NOMO-1 (cell line): ENCODE data around the gene HOMER2.
A peak's percentile ranks its signal among the peaks of the same experiment; 100 is the strongest.
"Not testable (repeated sequence)": the region's sequence is repeated elsewhere in the genome, so short reads cannot be mapped to it uniquely, and the experiment has no call there.

Source experiments
- DNase-seq, 2 experiments: peaks; one replicate each; lab custom pipeline; 2025; ENCODE audit not compliant: unreplicated experiment in 2 of 2; lab: John Stamatoyannopoulos, UW

The HOMER2 gene

DNA sequence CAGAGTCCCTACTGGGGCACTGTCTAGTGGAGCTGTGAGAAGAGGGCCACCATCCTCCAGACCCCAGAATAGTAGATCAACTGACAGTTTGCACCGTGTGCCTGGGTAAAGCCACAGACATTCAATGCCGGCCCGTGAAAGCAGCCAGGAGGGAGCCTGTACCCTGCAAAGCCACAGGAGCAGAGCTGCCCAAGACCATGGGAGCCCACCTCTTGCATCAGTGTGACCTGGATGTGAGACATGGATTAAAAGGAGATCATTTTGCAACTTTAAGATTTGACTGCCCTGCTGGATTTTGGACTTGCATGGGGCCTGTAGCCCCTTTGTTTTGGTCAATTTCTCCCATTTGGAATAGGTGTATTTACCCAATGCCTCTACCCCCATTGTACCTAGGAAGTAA lies 86.5 kb downstream of the HOMER2 start:
- DNase-seq: not testable (repeated sequence)

DNA sequence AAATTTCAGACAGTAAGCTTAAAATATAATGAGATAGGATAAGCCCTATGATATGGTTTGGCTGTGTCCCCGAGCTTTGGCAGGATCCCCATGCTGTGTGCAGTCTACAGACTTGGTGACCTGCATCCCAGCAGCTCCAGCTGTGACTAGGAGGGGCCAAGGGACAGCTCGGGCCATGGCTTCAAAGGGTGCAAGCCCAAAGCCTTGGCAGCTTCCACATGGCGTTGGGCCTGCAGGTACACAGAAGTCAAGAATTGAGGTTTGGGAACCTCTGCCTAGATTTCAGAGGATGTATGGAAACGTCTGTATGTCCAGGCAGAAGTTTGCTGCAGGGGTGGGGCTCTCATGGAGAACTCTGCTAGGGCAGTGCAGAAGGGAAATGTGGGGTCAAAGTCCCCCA lies 86.9 kb downstream of the HOMER2 start:
- not testable (repeated sequence) for DNase-seq

DNA sequence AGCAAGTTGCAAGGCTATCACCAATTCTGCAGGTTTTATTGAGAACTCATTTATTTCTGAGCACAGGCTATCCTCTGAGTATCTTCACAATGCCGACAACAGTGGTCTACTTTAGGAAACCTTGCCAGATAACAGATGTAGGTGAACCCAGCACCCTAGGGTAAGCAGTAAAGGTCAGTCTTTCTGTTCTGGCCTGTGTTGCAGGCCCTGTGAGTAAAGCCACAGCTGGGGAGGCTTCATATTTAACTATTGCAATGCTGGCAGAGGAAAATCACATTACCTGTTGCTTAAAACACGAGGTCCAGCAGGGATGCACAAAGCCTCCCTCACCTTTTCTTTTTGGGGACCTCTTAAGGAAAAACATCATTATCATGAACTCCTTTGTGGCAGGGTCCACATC lies 87.6 kb downstream of the HOMER2 start:
- DNase-seq: no peak

- DNase-seq: no peak
These were observed 89.6 kb downstream of the HOMER2 start for GRCh38 chr15:82862886-82863285.

DNA sequence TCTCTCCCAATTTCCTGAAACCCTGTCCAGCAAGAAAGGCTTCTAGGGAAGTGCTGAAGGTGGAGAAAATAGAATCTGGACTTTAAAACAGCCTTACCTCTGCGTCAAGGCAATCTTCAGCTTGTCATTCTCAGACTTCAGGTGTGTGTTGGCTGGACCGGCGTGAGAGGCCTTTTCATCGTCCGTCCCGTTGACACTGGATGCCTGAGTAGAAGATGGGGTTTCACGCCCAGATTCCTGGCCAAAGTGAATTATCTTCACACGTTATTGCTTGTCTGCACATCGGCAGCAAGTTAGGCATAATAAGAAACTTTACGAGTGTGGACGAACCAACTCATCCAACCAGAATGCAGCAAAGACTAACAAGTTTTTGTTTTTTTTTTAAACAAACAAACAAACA lies 93.6 kb downstream of the HOMER2 start:
- no peak for DNase-seq

GRCh38 chr15:82856397-82857170 lies 95.9 kb downstream of the HOMER2 start:
- no peak for DNase-seq

- no peak for DNase-seq
These were observed 97.0 kb downstream of the HOMER2 start for GRCh38 chr15:82855286-82856100.

- DNase-seq: no peak
These were observed 98.0 kb downstream of the HOMER2 start for GRCh38 chr15:82854554-82854953.

DNA sequence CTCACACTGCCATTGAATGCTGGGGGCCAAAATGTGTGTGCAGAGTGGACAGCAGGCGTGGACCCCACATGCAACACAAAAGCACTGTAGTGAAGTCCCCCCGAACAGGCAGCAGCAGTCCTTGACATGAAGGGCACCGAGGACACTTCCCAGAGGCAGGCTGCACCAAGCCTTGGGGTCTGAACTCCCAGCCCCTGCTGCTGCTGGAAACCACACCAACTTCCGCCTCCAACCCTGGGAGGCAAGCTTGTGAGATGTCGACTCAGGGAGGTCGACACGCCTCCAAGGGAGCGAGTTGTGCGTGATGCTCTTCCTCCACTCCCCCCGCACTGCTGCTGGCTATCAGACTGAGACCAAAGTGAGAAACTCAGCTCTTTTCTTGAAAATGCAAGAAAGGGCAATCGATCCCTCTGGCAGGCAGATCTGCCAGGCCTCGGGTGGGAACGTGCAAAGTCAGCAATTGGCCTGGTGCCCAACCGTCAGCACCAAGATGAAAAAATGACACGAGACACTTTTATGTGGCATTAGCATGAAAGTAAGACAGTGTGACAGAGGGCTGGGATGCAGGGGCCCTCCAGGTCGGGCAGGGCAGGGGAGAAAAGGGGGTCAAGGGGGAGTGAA lies 99.5 kb downstream of the HOMER2 start:
- no peak for DNase-seq

DNA sequence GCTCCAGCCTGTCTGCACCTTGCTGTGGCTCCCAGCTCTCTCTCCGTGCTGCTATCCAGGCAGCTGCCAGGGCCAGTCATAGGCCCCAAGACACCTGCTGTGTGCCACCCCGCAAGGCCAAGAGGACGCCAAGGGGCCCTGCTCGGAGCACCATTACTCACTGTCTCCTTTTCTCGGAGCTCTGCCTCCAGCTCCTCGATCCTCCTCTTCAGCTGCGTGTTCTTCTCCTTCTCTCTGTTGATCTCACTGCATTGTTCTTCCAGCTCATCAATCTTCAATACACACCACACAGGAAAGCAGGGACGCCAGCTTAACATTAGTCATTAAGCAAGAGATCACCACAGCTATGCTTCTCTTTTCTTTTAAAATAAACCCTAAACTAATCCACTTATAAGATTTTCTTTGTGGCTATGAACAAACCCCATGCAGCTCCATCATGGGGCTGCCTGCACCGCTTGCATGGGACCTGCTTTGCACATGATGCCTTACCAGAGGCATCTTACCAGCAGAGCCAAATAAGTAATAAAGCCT lies 100.5 kb downstream of the HOMER2 start:
- DNase-seq: no peak

DNA sequence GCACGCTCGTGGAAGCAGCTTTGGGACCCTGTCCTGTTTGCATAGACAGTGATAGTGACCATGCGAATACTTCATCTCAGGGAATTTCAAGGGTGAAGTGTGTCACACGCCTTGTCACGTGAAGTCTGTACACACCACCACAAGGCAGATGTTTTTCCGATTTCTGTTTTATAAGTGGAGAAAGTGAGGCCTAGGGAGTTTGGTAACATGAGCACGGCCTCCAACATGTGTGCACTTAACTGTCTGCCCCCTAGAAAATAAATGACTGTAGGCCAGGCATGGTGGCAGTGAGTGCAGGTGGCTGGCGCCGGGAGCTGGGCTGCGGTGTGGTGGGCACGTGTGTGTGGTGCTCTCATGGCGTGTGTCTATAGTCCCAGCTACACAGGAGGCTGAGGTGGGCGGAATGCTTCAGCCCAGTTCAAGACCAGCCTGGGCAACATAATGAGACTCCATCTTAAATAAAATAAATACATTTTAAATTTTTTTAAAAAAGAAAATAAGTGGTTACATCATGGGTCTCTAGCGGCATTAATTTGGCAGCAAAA lies 101.1 kb downstream of the HOMER2 start:
- no peak for DNase-seq

DNA sequence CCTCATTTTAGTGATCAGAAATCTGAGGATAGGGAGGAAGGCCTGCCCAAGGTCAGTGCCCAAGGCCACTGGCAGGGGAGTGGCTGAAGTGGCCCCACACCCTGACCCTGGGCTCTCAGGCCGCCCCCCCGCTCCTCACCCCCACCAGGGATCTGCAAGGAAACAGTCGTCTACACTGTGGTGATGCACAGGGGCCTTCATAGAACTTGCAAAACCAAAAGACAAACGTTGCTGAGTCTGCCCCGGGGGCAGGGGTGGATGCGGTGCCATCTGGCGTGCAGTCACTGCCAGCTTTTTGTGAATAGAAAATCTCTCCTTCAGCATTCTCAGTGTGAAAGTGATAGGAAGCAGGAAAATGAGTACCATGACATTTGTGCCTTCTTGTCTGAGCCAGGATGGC lies 101.8 kb downstream of the HOMER2 start:
- no peak for DNase-seq

DNA sequence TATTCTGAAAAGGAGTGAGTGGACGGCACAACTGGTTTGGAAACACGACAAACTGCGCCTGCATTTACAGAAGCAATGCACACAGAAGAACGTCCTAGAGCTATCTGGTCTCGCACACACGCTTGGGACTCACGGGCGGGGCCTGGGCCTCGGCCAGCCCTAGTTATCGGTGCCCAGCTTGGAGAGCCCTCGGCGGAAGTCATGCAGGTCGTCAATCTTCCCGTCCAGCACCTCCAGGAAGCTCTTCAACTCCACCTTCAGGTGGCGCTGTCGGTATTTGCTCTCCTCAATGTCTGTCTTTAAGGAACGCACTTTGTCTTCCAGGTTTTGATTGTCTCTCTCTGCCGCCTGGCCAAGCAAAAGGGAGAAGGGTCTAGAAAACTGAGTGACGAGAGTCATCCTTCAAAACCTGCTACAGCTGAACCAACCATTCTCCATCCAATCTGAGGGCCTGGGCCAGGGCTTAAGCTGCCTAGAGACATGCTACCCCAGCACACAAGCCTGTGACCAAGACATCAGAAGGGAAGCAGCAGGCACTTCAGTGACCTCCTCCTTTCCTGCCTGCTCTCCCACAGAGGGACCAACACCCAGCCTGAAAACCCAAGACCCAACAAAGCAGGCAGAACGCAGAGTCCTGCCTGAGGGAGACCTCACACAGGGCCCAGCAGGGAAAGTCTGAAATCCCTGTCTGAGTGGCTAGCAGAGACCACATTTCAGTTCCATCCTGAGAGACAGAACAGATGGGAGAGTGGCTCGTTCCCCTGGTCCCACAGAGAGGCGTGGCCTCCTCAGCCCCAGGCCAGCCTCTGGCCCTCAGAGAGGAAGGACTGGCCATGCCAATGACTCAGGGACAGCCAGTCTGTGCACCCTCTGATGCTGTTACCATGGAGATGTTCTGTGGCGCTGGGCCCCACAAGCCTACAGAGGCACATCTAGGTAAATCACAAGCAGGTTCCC lies 102.7 kb downstream of the HOMER2 start:
- peak; percentile 90 to 94 for DNase-seq

DNA sequence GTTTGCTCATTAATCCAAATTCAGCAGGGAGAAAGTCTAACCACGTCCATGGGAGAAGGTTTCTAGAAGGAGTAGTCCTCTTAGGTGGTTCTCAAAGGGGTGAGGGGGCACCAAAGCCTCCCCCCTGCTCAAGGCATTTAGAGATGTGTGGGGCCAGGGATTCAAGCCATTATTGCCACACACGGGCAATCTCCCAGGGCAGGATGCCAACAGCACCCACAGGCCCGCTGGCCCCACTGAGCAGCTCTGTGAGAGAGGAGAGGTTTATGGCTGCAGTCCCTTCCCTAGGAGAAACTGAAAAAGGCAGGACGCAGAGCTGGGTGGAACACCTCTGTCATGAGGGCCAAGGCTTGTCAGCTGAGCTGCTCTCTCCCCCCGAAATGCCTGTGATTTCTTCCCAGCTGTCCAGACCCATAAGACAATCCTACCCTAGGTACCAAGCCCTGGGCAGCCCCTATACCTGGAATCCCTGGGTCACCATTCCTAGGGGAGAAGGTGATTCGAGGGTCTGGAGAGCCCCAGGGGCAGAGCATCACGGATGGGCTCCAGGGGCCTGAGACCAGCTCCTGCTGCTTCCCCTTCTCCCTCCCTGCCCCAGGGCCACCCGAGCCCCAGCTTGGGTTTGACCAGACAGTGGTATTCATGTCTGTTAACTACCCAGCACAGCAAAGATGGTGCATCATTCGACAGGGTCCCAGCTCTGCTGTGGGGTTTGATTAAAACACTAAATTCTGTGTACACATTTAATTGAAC lies 104.1 kb downstream of the HOMER2 start:
- no peak for DNase-seq

DNA sequence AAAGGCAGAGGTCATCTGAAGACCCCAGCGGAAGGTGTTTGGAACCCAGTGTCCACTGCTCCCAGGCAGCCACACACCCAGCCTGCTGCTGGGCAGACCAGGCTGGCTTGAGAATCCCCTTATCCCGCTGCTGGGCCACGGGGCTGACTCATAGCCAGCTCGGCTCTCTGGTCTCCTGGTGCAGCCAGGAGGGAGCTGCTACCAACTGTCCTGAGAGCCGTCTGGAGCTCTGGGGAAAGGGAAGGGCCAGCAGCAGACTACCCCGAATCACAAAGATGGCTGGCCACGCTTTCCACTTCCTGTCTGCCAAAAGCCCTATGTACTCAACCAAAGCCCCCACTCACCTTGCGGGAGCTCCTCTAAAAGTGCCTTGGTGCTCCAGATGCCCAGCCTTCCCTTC lies 104.8 kb downstream of the HOMER2 start:
- DNase-seq: no peak

DNA sequence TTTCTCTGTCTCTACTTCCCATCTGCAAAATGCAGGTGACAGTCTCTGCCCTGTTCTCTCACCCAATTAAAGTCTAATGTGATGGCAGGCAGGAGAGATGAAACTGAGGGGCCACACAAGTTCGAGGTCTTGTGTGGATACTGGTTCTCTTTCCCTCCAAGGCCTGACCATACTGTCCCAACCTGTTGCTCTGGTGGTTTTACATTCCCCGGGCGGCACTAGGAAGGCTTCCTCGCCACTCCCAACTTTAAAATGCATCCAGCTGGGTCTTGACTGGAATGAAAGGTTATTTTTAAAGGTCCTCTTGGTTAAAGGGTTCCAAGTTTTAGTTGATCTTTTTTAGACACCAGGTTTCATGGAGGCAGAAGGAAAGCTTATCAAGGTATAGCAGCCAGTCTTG lies 105.9 kb downstream of the HOMER2 start:
- no peak for DNase-seq

- DNase-seq: no peak
These were observed 106.8 kb downstream of the HOMER2 start for GRCh38 chr15:82845686-82846085.

DNA sequence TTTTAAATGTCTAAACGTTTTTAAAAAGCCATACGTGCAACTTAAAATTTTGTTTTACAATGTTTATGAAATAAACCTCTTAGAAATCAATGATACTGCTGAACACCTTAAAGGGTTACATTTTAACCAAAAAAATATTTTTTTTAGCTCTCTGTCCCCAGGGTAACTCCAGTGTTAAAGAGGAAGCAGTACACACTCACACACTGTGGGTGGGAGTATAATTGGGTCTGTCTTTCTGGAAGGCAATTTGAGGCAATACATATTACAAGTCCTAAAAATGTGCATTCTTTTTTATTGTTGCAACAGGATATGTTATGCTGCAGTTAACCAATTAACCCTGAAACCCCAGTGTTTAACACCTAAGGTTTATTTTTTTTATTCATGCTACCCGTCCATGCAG lies 109.0 kb downstream of the HOMER2 start:
- peak; percentile 47 to 57 for DNase-seq

DNA sequence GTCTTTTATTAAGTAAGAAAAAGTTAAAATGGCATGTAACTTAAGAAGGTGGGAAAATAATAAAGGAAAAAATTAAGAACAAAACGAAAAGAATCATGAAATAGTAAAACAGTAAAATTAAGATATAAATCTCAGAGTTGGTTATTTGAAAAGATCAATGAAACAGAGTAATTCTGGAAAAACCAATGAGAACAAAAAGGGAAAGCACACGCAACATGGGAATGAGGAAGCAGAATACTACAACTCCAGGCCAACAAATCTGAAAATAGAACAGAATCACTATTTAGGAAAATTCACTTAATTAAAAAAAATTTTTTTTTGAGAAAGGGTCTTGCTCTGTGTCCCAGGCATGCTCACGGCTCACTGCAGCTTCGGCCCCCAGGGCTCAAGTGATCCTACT lies 112.4 kb downstream of the HOMER2 start:
- DNase-seq: no peak
